Mesendoderm (in vitro differentiated cells): ENCODE results near the gene PAQR8.
"Not testable (repeated sequence)": the region's sequence is repeated elsewhere in the genome, so short reads cannot be mapped to it uniquely, and the experiment has no call there.

ENCODE experiments used
- DNase-seq: peaks from one replicate; pipeline ENCODE4 v3.0.0; 2013
- H2AK5ac ChIP-seq: 2 replicates; pipeline ENCODE4 v1.6.1; 2013; ENCODE audit warnings: low read length, inconsistent platforms
- H2BK120ac ChIP-seq: 2 replicates; pipeline ENCODE4 v1.6.1; 2013; ENCODE audit warnings: low read depth, mild to moderate bottlenecking, low read length, moderate library complexity, mixed read lengths
- H2BK15ac ChIP-seq: replicated peaks from 2 replicates; pipeline ENCODE4 v1.6.1; 2013; ENCODE audit warnings: low read depth, mild to moderate bottlenecking, moderate library complexity
- H2BK5ac ChIP-seq: 2 replicates; pipeline ENCODE4 v1.6.1; 2013; ENCODE audit warnings: low read length, inconsistent platforms
- H3K18ac ChIP-seq: 2 replicates; pipeline ENCODE4 v1.6.1; 2013; ENCODE audit warnings: mild to moderate bottlenecking, low read length, mixed read lengths
- H3K23ac ChIP-seq: one replicate; pipeline ENCODE4 v1.6.1; 2013; ENCODE audit warnings: low read length
- H3K27ac ChIP-seq: 2 replicates; pipeline ENCODE4 v1.5.1; 2013; ENCODE audit warnings: low read depth, mild to moderate bottlenecking, inconsistent platforms, low read length, moderate library complexity
- H3K27me3 ChIP-seq: 2 replicates; pipeline ENCODE4 v1.6.1; 2013; ENCODE audit warnings: low read length, control low read depth, mild to moderate bottlenecking, inconsistent platforms; ENCODE audit not compliant: insufficient read depth, poor library complexity
- H3K36me3 ChIP-seq: 2 replicates; pipeline ENCODE4 v1.6.1; 2013; ENCODE audit warnings: low read length, inconsistent platforms; ENCODE audit not compliant: control insufficient read depth, insufficient read depth
- H3K4ac ChIP-seq: one replicate; pipeline ENCODE4 v1.6.1; 2013; ENCODE audit warnings: low read depth, mild to moderate bottlenecking, low read length, moderate library complexity
- H3K4me1 ChIP-seq: 2 replicates; pipeline ENCODE4 v1.6.1; 2013; ENCODE audit warnings: low read depth, low read length, inconsistent platforms; ENCODE audit not compliant: control insufficient read depth
- H3K4me2 ChIP-seq: 2 replicates; pipeline ENCODE4 v1.6.1; 2013; ENCODE audit warnings: low read length
- H3K4me3 ChIP-seq: 2 replicates; pipeline ENCODE4 v1.5.1; 2013; ENCODE audit warnings: mild to moderate bottlenecking, low read length
- H3K56ac ChIP-seq: one replicate; pipeline ENCODE4 v1.6.1; 2013; ENCODE audit warnings: low read length
- H3K79me1 ChIP-seq: 2 replicates; pipeline ENCODE4 v1.6.1; 2013; ENCODE audit warnings: low read length, inconsistent platforms
- H3K79me2 ChIP-seq: 2 replicates; pipeline ENCODE4 v1.6.1; 2013; ENCODE audit warnings: mild to moderate bottlenecking, low read length; ENCODE audit not compliant: control insufficient read depth, insufficient read depth
- H3K9ac ChIP-seq: 2 replicates; pipeline ENCODE4 v1.6.1; 2013; ENCODE audit warnings: low read length, inconsistent platforms
- H4K5ac ChIP-seq: one replicate; pipeline ENCODE4 v1.6.1; 2013; ENCODE audit warnings: low read length
- H4K8ac ChIP-seq: one replicate; pipeline ENCODE4 v1.6.1; 2013; ENCODE audit warnings: low read depth, mild to moderate bottlenecking, control low read depth, low read length, moderate library complexity
- whole genome bisulfite sequencing: extraction: QIAGEN DNeasy Blood & Tissue Kit; methylation state at CpG from one replicate; pipeline ENCODE4 v1.1.7; 2013; ENCODE audit warnings: low lambda C conversion rate, missing lambda C conversion rate; ENCODE audit not compliant: insufficient coverage; ENCODE audit errors: extremely low coverage; 5-methylcytosine and 5-hydroxymethylcytosine counted together

The PAQR8 gene

GRCh38 chr6:52422156-52422555 lies 60.2 kb downstream of the PAQR8 start:
- no peak overlapping the region for H4K5ac ChIP-seq
- H2BK5ac ChIP-seq = no peak overlapping the region
- H3K79me1 ChIP-seq = no peaks in the 10 kb centered on the region
- WGBS = no CpG with 5 or more reads among the region's 2 CpGs
- DNase-seq = no peak
- H3K36me3 ChIP-seq = no peaks in the 10 kb centered on the region
- H3K9ac ChIP-seq = no peak overlapping the region
- no peak overlapping the region for H4K8ac ChIP-seq
- no peaks in the 10 kb centered on the region for H3K27me3 ChIP-seq
- H3K27ac ChIP-seq = no peak overlapping the region
- no peak overlapping the region for H3K23ac ChIP-seq
- no peak overlapping the region for H2AK5ac ChIP-seq
- H3K4ac ChIP-seq = no peak overlapping the region
- no peaks in the 10 kb centered on the region for H3K79me2 ChIP-seq
- H3K4me1 ChIP-seq = peaks cover 2% of the 10 kb centered on the region
- H3K56ac ChIP-seq = no peak overlapping the region
- H2BK15ac ChIP-seq = no peak overlapping the region
- H3K4me3 ChIP-seq = no peak overlapping the region
- H3K18ac ChIP-seq = no peak overlapping the region
- no peak overlapping the region for H2BK120ac ChIP-seq
- no peak overlapping the region for H3K4me2 ChIP-seq

GRCh38 chr6:52423448-52423847 lies 61.5 kb downstream of the PAQR8 start:
- Histone ChIP-seq H2BK15ac (no peak overlapping the region), H3K56ac (no peak overlapping the region), H3K36me3 (no peaks in the 10 kb centered on the region), H2AK5ac (no peak overlapping the region), H3K18ac (no peak overlapping the region), H3K4me1 (peaks cover 2% of the 10 kb centered on the region), H2BK120ac (no peak overlapping the region), H2BK5ac (no peak overlapping the region), H4K5ac (no peak overlapping the region), H4K8ac (no peak overlapping the region), H3K27ac (no peak overlapping the region), H3K79me1 (no peaks in the 10 kb centered on the region), H3K4ac (no peak overlapping the region), H3K4me2 (no peak overlapping the region), H3K4me3 (no peak overlapping the region), H3K79me2 (no peaks in the 10 kb centered on the region), H3K27me3 (no peaks in the 10 kb centered on the region), H3K9ac (no peak overlapping the region), H3K23ac (no peak overlapping the region)
- no CpG with 5 or more reads among the region's 3 CpGs for WGBS
- no peak for DNase-seq

GRCh38 chr6:52423971-52424381 lies 62.0 kb downstream of the PAQR8 start:
- Histone ChIP-seq H3K4me2 (no peak overlapping the region), H2BK15ac (peak overlapping the region; percentile 85), H3K36me3 (no peaks in the 10 kb centered on the region), H3K4me1 (peaks cover 2% of the 10 kb centered on the region), H3K18ac (peak overlapping the region; percentile 60), H4K8ac (no peak overlapping the region), H2AK5ac (no peak overlapping the region), H4K5ac (no peak overlapping the region), H2BK5ac (no peak overlapping the region), H3K27me3 (no peaks in the 10 kb centered on the region), H3K79me1 (no peaks in the 10 kb centered on the region), H3K4me3 (no peak overlapping the region), H3K4ac (peak overlapping the region; percentile 55), H3K23ac (no peak overlapping the region), H3K56ac (no peak overlapping the region), H3K79me2 (no peaks in the 10 kb centered on the region), H3K9ac (no peak overlapping the region), H3K27ac (no peak overlapping the region), H2BK120ac (no peak overlapping the region)
- peak; percentile 90 for DNase-seq
- WGBS = no CpG with 5 or more reads among the region's 8 CpGs

GRCh38 chr6:52424513-52424912 lies 62.6 kb downstream of the PAQR8 start:
- Histone ChIP-seq H3K27me3 (no peaks in the 10 kb centered on the region), H3K4me3 (no peak overlapping the region), H3K23ac (no peak overlapping the region), H3K79me2 (no peaks in the 10 kb centered on the region), H3K27ac (no peak overlapping the region), H2AK5ac (no peak overlapping the region), H3K4me2 (no peak overlapping the region), H4K8ac (no peak overlapping the region), H2BK15ac (no peak overlapping the region), H3K79me1 (no peaks in the 10 kb centered on the region), H3K9ac (no peak overlapping the region), H3K18ac (no peak overlapping the region), H3K4ac (no peak overlapping the region), H4K5ac (no peak overlapping the region), H2BK120ac (no peak overlapping the region), H3K56ac (no peak overlapping the region), H2BK5ac (no peak overlapping the region), H3K4me1 (peaks cover 2% of the 10 kb centered on the region), H3K36me3 (no peaks in the 10 kb centered on the region)
- no peak for DNase-seq
- no CpG with 5 or more reads among the region's 2 CpGs for WGBS

- no peak overlapping the region for H3K18ac ChIP-seq
- no peaks in the 10 kb centered on the region for H3K79me1 ChIP-seq
- no peak overlapping the region for H2BK15ac ChIP-seq
- H3K79me2 ChIP-seq = no peaks in the 10 kb centered on the region
- DNase-seq = no peak
- H4K5ac ChIP-seq = no peak overlapping the region
- no peak overlapping the region for H3K4ac ChIP-seq
- no peak overlapping the region for H4K8ac ChIP-seq
- H2BK120ac ChIP-seq = no peak overlapping the region
- no peak overlapping the region for H3K27ac ChIP-seq
- H3K36me3 ChIP-seq = no peaks in the 10 kb centered on the region
- H3K23ac ChIP-seq = no peak overlapping the region
- no peak overlapping the region for H3K4me3 ChIP-seq
- H3K4me2 ChIP-seq = no peak overlapping the region
- H3K27me3 ChIP-seq = no peaks in the 10 kb centered on the region
- H3K4me1 ChIP-seq = no peaks in the 10 kb centered on the region
- H2AK5ac ChIP-seq = no peak overlapping the region
- no peak overlapping the region for H3K9ac ChIP-seq
- no peak overlapping the region for H3K56ac ChIP-seq
- H2BK5ac ChIP-seq = no peak overlapping the region
Measured at GRCh38 chr6:52426667-52427066, 64.7 kb downstream of the PAQR8 start.

GRCh38 chr6:52433294-52433693 lies 71.3 kb downstream of the PAQR8 start:
- not testable (repeated sequence) for H3K4me1 ChIP-seq, H3K27me3 ChIP-seq, H3K4ac ChIP-seq, H3K56ac ChIP-seq, H4K5ac ChIP-seq, H3K36me3 ChIP-seq, H3K79me2 ChIP-seq, H4K8ac ChIP-seq, H3K4me2 ChIP-seq, H2BK5ac ChIP-seq, H3K27ac ChIP-seq, H3K9ac ChIP-seq, H3K79me1 ChIP-seq, DNase-seq, H3K4me3 ChIP-seq, H2BK120ac ChIP-seq, H2AK5ac ChIP-seq, H2BK15ac ChIP-seq, H3K18ac ChIP-seq, H3K23ac ChIP-seq
- no CpG with 5 or more reads among the region's 4 CpGs for WGBS
